ENCODE data around the gene CNOT1. TPM values are rescaled to one million over a fixed set of nuclear protein-coding genes. Genes with fewer than 3 reads are reported as not detected.

The CNOT1 gene
- total and polyA plus RNA-seq, 2 donors, result 74.6 to 132 TPM

- Histone ChIP-seq H3K27me3 (ENCODE audit: control insufficient read depth in 2 of 2, insufficient read depth in 1 of 2, low read length in 1 of 2) (peaks cover 0 to 3% of the 10 kb centered on the region in 2 donors), H3K4me1 (ENCODE audit: control insufficient read depth in 2 of 2, insufficient read depth in 2 of 2, low read length in 2 of 2) (no peaks in the 10 kb centered on the region), H3K27ac (ENCODE audit: low read depth in 1 of 2, low read length in 1 of 2) (no peak overlapping the region), H3K4me3 (ENCODE audit: low read length in 2 of 2) (no peak overlapping the region), H3K9me3 (ENCODE audit: control insufficient read depth in 2 of 2, insufficient read depth in 1 of 2, low read length in 1 of 2) (no peaks in the 10 kb centered on the region), H3K36me3 (ENCODE audit: control insufficient read depth in 2 of 2, insufficient read depth in 2 of 2, low read length in 1 of 2) (no peaks in the 10 kb centered on the region)
- DNase-seq (ENCODE audit: low read depth in 6 of 9, low spot score in 9 of 9), result no peak
- WGBS, result 83% methylated on average over 3 of the region's 3 CpGs
These were observed 29.2 kb upstream of the CNOT1 start for GRCh38 chr16:58658796-58659211.

GRCh38 chr16:58656899-58657298, 27.3 kb upstream of the CNOT1 start:
- no peaks in the 10 kb centered on the region for H3K9me3 ChIP-seq (ENCODE audit: control insufficient read depth in 2 of 2, insufficient read depth in 1 of 2, low read length in 1 of 2)
- no peak overlapping the region for H3K4me3 ChIP-seq (ENCODE audit: low read length in 2 of 2)
- H3K36me3 ChIP-seq (ENCODE audit: control insufficient read depth in 2 of 2, insufficient read depth in 2 of 2, low read length in 1 of 2), result no peaks in the 10 kb centered on the region
- H3K4me1 ChIP-seq (ENCODE audit: control insufficient read depth in 2 of 2, insufficient read depth in 2 of 2, low read length in 2 of 2), result no peaks in the 10 kb centered on the region
- H3K27me3 ChIP-seq (ENCODE audit: control insufficient read depth in 2 of 2, insufficient read depth in 1 of 2, low read length in 1 of 2), result peaks cover 0 to 3% of the 10 kb centered on the region in 2 donors
- 95% methylated on average over 4 of the region's 4 CpGs for WGBS
- DNase-seq (ENCODE audit: low read depth in 6 of 9, low spot score in 9 of 9), result no peak
- no peak overlapping the region for H3K27ac ChIP-seq (ENCODE audit: low read depth in 1 of 2, low read length in 1 of 2)

GRCh38 chr16:58655215-58655596, 25.6 kb upstream of the CNOT1 start:
- no peaks in the 10 kb centered on the region for H3K36me3 ChIP-seq (ENCODE audit: control insufficient read depth in 2 of 2, insufficient read depth in 2 of 2, low read length in 1 of 2)
- no peak overlapping the region for H3K4me3 ChIP-seq (ENCODE audit: low read length in 2 of 2)
- WGBS, result 96% methylated on average over 8 of the region's 8 CpGs
- H3K4me1 ChIP-seq (ENCODE audit: control insufficient read depth in 2 of 2, insufficient read depth in 2 of 2, low read length in 2 of 2), result no peaks in the 10 kb centered on the region
- DNase-seq (ENCODE audit: low read depth in 6 of 9, low spot score in 9 of 9), result no peak
- H3K27me3 ChIP-seq (ENCODE audit: control insufficient read depth in 2 of 2, insufficient read depth in 1 of 2, low read length in 1 of 2), result peaks cover 0 to 3% of the 10 kb centered on the region in 2 donors
- no peak overlapping the region for H3K27ac ChIP-seq (ENCODE audit: low read depth in 1 of 2, low read length in 1 of 2)
- H3K9me3 ChIP-seq (ENCODE audit: control insufficient read depth in 2 of 2, insufficient read depth in 1 of 2, low read length in 1 of 2), result no peaks in the 10 kb centered on the region

GRCh38 chr16:58654560-58655214, 25.1 kb upstream of the CNOT1 start:
- Histone ChIP-seq H3K27me3 (ENCODE audit: control insufficient read depth in 2 of 2, insufficient read depth in 1 of 2, low read length in 1 of 2) (peaks cover 0 to 3% of the 10 kb centered on the region in 2 donors), H3K4me3 (ENCODE audit: low read length in 2 of 2) (no peak overlapping the region), H3K4me1 (ENCODE audit: control insufficient read depth in 2 of 2, insufficient read depth in 2 of 2, low read length in 2 of 2) (no peaks in the 10 kb centered on the region), H3K27ac (ENCODE audit: low read depth in 1 of 2, low read length in 1 of 2) (no peak overlapping the region), H3K36me3 (ENCODE audit: control insufficient read depth in 2 of 2, insufficient read depth in 2 of 2, low read length in 1 of 2) (no peaks in the 10 kb centered on the region), H3K9me3 (ENCODE audit: control insufficient read depth in 2 of 2, insufficient read depth in 1 of 2, low read length in 1 of 2) (no peaks in the 10 kb centered on the region)
- WGBS, result 95% methylated on average over 7 of the region's 7 CpGs
- DNase-seq (ENCODE audit: low read depth in 6 of 9, low spot score in 9 of 9), result no peak

- H3K9me3 ChIP-seq (ENCODE audit: control insufficient read depth in 2 of 2, insufficient read depth in 1 of 2, low read length in 1 of 2), result no peaks in the 10 kb centered on the region
- H3K27ac ChIP-seq (ENCODE audit: low read depth in 1 of 2, low read length in 1 of 2), result no peak overlapping the region
- no peak overlapping the region for H3K4me3 ChIP-seq (ENCODE audit: low read length in 2 of 2)
- WGBS, result 65% methylated on average over 3 of the region's 3 CpGs
- no peaks in the 10 kb centered on the region for H3K4me1 ChIP-seq (ENCODE audit: control insufficient read depth in 2 of 2, insufficient read depth in 2 of 2, low read length in 2 of 2)
- no peak for DNase-seq (ENCODE audit: low read depth in 6 of 9, low spot score in 9 of 9)
- H3K27me3 ChIP-seq (ENCODE audit: control insufficient read depth in 2 of 2, insufficient read depth in 1 of 2, low read length in 1 of 2), result peaks cover 0 to 3% of the 10 kb centered on the region in 2 donors
- H3K36me3 ChIP-seq (ENCODE audit: control insufficient read depth in 2 of 2, insufficient read depth in 2 of 2, low read length in 1 of 2), result no peaks in the 10 kb centered on the region
These were observed 23.1 kb upstream of the CNOT1 start for GRCh38 chr16:58652741-58653140.

DNA sequence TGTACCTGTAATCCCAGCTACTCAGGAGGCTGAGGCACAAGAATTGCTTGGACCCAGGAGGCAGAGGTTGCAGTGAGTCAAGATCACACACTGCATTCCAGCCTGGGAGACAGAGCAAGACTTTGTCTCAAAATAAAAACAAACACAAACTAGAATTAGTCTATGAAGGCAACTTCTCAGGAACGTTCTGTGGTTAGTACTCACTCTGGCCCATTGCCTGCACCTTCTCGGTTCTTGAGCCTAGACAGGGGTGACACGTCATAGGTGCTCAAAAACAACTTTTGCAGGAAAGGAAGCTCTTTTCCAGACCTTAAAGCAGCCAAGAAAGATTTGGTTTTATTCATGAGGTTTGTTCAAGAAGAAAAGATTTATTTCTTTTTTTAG, 22.3 kb upstream of the CNOT1 start:
- H3K27ac ChIP-seq (ENCODE audit: low read depth in 1 of 2, low read length in 1 of 2), result no peak overlapping the region
- 86% methylated on average over 3 of the region's 3 CpGs for WGBS

DNA sequence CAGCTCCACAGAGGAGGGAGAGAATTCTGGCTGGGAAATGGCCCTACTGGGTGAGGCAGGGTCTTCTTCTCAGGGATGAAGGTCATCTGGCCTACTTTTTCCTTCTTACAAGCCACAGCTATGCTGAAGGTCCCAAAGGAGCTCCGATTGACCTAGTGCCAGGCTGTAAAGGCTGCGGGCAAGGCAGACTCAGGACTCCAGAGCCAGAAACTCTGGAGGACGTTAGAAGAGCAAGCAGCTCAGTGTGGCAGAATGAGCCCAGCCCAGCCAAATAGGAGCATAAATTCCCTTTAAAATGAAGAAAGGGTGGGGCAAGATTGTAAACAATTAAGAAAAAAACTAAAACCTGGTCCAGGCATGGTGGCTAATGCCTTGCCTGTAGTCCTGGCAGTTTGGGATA, 20.1 kb upstream of the CNOT1 start:
- H3K27ac ChIP-seq (ENCODE audit: low read depth in 1 of 2, low read length in 1 of 2), result no peak overlapping the region
- 94% methylated on average over 3 of the region's 3 CpGs for WGBS

More for the DNA sequence above, 22.3 kb upstream of the CNOT1 start:
- H3K4me3 ChIP-seq (ENCODE audit: low read length in 2 of 2), result no peak overlapping the region
- peaks cover 0 to 3% of the 10 kb centered on the region in 2 donors for H3K27me3 ChIP-seq (ENCODE audit: control insufficient read depth in 2 of 2, insufficient read depth in 1 of 2, low read length in 1 of 2)
- DNase-seq (ENCODE audit: low read depth in 6 of 9, low spot score in 9 of 9), result no peak
- no peaks in the 10 kb centered on the region for H3K4me1 ChIP-seq (ENCODE audit: control insufficient read depth in 2 of 2, insufficient read depth in 2 of 2, low read length in 2 of 2)
- no peaks in the 10 kb centered on the region for H3K9me3 ChIP-seq (ENCODE audit: control insufficient read depth in 2 of 2, insufficient read depth in 1 of 2, low read length in 1 of 2)
- no peaks in the 10 kb centered on the region for H3K36me3 ChIP-seq (ENCODE audit: control insufficient read depth in 2 of 2, insufficient read depth in 2 of 2, low read length in 1 of 2)

GRCh38 chr16:58647107-58647506, 17.5 kb upstream of the CNOT1 start:
- Histone ChIP-seq H3K27me3 (ENCODE audit: control insufficient read depth in 2 of 2, insufficient read depth in 1 of 2, low read length in 1 of 2) (no peaks in the 10 kb centered on the region), H3K4me1 (ENCODE audit: control insufficient read depth in 2 of 2, insufficient read depth in 2 of 2, low read length in 2 of 2) (no peaks in the 10 kb centered on the region), H3K36me3 (ENCODE audit: control insufficient read depth in 2 of 2, insufficient read depth in 2 of 2, low read length in 1 of 2) (no peaks in the 10 kb centered on the region), H3K9me3 (ENCODE audit: control insufficient read depth in 2 of 2, insufficient read depth in 1 of 2, low read length in 1 of 2) (no peaks in the 10 kb centered on the region), H3K27ac (ENCODE audit: low read depth in 1 of 2, low read length in 1 of 2) (no peak overlapping the region), H3K4me3 (ENCODE audit: low read length in 2 of 2) (no peak overlapping the region)
- 93% methylated on average over 4 of the region's 4 CpGs for WGBS
- DNase-seq (ENCODE audit: low read depth in 6 of 9, low spot score in 9 of 9), result no peak

More for the DNA sequence above, 20.1 kb upstream of the CNOT1 start:
- peaks cover 0 to 3% of the 10 kb centered on the region in 2 donors for H3K27me3 ChIP-seq (ENCODE audit: control insufficient read depth in 2 of 2, insufficient read depth in 1 of 2, low read length in 1 of 2)
- H3K4me1 ChIP-seq (ENCODE audit: control insufficient read depth in 2 of 2, insufficient read depth in 2 of 2, low read length in 2 of 2), result no peaks in the 10 kb centered on the region
- H3K4me3 ChIP-seq (ENCODE audit: low read length in 2 of 2), result no peak overlapping the region
- no peaks in the 10 kb centered on the region for H3K9me3 ChIP-seq (ENCODE audit: control insufficient read depth in 2 of 2, insufficient read depth in 1 of 2, low read length in 1 of 2)
- no peak for DNase-seq (ENCODE audit: low read depth in 6 of 9, low spot score in 9 of 9)
- no peaks in the 10 kb centered on the region for H3K36me3 ChIP-seq (ENCODE audit: control insufficient read depth in 2 of 2, insufficient read depth in 2 of 2, low read length in 1 of 2)

GRCh38 chr16:58644765-58645487, 15.3 kb upstream of the CNOT1 start:
- WGBS, result 91% methylated on average over 8 of the region's 8 CpGs
- Histone ChIP-seq H3K27me3 (ENCODE audit: control insufficient read depth in 2 of 2, insufficient read depth in 1 of 2, low read length in 1 of 2) (no peaks in the 10 kb centered on the region), H3K4me1 (ENCODE audit: control insufficient read depth in 2 of 2, insufficient read depth in 2 of 2, low read length in 2 of 2) (no peaks in the 10 kb centered on the region), H3K9me3 (ENCODE audit: control insufficient read depth in 2 of 2, insufficient read depth in 1 of 2, low read length in 1 of 2) (no peaks in the 10 kb centered on the region), H3K36me3 (ENCODE audit: control insufficient read depth in 2 of 2, insufficient read depth in 2 of 2, low read length in 1 of 2) (no peaks in the 10 kb centered on the region), H3K27ac (ENCODE audit: low read depth in 1 of 2, low read length in 1 of 2) (no peak overlapping the region), H3K4me3 (ENCODE audit: low read length in 2 of 2) (no peak overlapping the region)
- no peak for DNase-seq (ENCODE audit: low read depth in 6 of 9, low spot score in 9 of 9)
